ENCODE data around the gene HPX.

The HPX gene

DNA sequence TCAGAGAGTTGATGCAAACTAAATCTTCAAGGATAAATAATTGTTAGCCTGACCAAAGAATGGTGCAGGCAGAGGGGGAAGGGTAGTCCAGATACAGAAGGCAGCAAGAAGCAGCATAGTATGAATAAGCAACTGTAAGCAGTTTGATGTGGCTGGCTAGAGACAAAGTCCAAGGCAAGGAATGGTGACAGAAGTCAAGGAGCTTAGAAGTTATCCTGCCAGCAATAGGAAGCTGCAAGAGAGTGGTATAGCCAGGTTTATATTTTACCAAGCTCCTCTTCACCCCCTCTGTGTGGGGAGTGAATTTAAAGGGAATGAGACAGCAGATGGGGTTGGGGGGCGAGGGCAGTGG is 18.3 kb upstream of the HPX start:
- no peak for DNase-seq (ENCODE audit: low read depth, low spot score)

GRCh38 chr11:6458352-6459098 is 17.7 kb upstream of the HPX start:
- DNase-seq (ENCODE audit: low read depth, low spot score) = no peak

DNA sequence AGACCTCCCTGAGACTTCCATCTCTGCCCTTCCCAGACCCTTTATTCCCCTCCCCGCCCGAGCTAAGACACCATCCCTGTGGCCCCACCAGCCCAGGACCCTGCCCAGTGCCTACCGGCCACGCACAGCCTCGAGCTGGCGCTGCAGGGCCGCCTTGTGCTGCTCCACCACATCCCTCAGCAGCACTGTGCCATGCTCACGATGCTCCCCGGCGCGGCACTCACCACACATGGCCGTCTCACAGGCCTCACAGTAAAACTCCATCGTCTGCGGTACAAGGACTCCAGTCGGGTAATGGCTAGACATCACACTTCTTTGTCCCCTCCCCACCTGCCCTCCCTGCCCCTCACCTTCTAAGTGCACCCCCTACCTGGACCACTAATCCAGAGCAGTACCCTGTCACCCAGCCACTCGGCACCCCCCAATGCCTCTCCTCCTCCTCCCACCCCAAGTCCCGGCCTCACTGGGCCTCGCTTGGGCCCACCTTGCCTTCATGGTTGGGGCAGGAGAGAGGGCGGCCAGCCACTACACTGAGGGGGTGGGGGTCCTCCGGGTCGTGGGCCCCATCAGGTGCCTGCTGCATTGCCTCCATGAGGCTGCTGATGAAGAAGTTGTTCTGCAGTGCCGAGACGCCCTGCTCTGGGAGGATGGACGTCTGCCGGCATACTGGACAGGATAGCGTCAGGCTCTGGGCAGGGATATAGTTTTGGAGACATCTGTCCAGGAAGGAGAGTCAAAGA is 17.0 kb upstream of the HPX start:
- no peak for DNase-seq (ENCODE audit: low read depth, low spot score)

DNA sequence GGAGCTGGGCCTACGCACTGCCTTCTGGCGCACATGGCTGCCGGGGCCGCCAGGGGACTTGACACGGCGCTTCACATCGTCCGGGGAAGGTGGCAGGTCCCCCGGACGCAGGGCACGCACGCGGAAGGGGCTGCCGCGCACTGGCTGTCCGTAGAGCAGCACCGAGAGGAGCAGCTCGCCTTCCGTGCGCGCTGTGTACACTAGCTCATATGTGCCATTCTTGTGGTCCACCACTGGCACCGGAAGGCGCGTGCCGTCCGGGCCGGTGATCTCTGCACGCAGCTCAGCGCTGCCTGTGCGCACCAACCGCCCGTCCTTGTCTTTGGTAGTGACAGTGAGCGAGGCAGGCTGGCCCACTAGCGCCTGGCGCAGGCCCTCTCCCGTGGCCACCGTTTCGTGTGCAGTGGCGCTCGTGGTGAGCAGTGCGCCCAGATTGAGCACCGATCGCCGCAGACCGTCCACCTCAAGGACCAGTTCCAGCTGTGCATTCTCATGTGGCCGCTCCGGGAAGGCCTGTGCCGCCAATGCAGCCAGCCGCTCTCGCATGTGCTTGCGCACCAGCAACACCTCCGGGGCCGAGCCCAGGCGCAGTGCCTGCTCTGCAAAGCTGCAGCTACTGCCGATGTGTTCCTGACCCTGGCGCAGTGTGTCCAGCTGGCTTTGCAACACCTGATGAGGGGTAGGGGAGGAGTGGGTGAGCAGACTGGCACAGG is 15.7 kb upstream of the HPX start:
- no peak for DNase-seq (ENCODE audit: low read depth, low spot score)

DNA sequence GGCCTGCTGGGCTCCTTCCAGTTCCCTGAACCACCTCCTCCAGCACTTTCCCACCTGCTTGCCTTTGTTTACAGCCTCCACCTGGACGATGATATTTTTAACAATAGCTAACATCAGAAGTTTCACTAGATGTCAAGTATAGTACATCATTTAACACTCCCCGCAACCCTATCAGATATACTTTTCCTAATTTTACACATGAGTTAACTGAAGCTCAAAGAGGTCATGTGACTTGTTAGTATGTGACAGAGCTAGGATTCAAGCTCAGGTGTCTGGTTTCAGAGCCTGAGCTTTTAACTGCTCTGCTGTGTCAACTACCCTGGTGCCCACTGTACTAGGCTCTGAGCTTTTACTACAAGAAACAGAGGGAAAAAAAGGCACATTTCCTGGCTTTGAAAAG is 14.3 kb upstream of the HPX start:
- no peak for DNase-seq (ENCODE audit: low read depth, low spot score)

GRCh38 chr11:6453152-6453551 is 12.4 kb upstream of the HPX start:
- no peak for DNase-seq (ENCODE audit: low read depth, low spot score)

DNA sequence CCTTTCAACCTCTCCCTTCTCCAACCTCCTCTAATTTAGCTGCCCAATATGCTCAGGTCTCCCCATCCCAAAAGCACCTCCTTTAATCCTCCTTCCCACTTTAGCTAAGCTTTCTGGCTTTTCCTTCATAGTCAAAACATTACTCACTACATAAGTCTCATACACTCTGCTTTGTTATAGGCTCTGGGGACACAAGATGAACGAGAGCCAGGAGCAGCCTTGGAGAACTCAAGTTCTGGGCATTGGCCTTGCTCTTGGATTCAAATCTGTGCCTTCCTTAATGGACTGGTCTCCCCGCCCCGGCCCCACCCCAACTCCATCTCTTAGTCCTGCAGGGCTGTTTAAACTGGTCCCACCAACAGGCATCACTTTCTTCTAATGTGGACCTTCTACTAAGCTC is 11.4 kb upstream of the HPX start:
- DNase-seq (ENCODE audit: low read depth, low spot score) = no peak

GRCh38 chr11:6448574-6448973 is 7.8 kb upstream of the HPX start:
- DNase-seq (ENCODE audit: low read depth, low spot score) = no peak

- no peak for DNase-seq (ENCODE audit: low read depth, low spot score)
Observed at GRCh38 chr11:6443269-6444003, 2.6 kb upstream of the HPX start.

GRCh38 chr11:6442441-6442840 is 1.7 kb upstream of the HPX start:
- no peak for DNase-seq (ENCODE audit: low read depth, low spot score)

DNA sequence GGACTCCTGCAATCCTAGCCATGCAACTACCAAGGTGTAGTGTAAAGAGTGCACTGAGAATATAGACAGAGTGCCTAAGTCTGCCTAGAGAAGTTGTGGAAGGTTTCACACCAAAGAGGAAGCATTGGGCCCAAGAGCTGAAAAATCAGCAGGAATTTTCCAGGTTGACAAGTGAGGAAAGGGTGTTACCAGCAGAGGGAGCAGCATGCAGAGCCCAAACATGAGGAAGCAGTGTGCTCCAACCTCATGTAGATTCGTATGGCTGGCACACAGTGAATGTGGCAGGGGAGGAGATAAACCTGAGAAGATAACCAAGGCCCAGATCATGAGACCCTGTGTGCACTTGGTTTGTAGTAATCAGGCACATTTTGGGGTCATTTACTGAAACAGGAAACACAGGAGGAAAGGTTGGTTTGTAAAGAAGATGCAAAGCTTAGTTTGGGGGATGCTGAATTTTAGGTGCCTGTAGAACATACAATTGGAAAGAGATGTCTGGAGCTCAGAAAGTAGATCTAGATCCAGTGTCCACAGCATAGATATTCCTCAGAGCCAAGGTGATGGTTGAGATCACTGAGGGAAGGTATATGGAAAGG is 1.7 kb downstream of the HPX start:
- DNase-seq (ENCODE audit: low read depth, low spot score) = no peak

GRCh38 chr11:6437993-6438392 is 2.8 kb downstream of the HPX start:
- DNase-seq (ENCODE audit: low read depth, low spot score) = no peak

- no peak for DNase-seq (ENCODE audit: low read depth, low spot score)
Observed at GRCh38 chr11:6437423-6437822, 3.4 kb downstream of the HPX start.

DNA sequence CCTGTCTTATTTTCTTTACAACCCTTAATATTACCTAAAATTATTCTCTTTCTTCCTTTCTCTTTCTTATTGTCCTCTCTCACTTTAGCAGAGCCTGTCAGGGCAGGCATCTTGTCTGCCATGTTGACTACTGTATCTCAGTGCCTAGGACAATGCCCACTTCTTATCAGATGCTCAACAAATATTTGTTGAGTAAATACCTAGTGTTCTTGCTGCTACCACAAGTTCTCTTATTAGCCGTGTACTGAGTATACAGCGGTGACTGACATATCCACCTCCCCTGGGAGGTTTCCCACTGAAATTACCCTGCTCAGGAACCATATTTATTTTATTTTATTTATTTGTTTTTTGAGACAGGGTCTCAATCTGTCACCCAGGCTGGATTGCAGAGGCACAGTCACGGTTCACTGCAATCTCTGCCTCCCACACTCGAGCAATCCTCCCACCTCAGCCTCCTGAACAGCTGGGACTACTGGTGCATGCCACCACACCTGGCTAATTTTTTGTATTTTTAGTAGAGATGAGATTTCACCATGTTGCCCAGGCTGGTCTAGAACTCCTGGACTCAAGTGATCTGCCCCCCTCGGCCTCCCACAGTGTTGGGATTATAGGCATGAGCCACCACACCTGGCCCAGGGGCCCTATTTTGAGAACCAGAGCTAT is 6.7 kb downstream of the HPX start:
- no peak for DNase-seq (ENCODE audit: low read depth, low spot score)

DNA sequence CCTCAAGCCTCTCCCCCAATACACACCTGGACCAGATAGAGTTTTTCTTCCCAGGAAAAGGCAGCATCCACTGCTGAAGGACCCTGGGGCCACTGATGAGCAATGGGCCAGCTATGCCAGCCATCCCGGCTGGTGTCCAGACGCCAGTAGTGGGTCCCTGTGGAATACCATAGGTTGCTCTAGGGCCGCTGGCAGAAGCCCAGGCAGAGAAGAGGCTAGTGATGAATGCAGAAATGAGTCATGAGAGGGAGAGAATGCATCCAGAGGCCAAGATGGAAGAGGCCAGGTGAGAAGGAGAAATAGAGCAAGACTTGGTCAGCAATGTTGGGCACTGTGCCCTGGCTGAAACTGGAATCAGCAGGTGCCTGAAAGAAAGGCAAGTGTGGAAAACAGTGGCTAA is 8.9 kb downstream of the HPX start:
- no peak for DNase-seq (ENCODE audit: low read depth, low spot score)

DNA sequence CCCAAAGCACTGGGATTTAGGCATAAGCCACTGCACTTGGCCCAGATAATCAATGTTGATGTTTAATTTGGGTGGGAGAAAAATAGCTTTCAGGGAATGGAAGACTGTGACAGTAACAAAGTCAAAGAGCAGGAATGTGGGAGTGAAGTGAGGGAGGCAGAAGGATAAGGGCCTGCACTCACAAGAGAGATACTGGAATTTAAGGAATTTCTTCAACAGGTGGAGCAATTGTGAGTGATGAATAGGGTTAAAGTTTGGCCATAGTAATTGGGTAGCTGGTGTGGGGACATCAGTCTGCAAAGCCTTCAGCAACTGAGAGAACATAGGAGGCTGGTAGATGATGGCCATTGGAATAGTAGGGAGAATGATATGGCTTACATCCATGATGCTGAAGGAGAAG is 13.3 kb downstream of the HPX start:
- no peak for DNase-seq (ENCODE audit: low read depth, low spot score)

- DNase-seq (ENCODE audit: low read depth, low spot score) = no peak
Observed at GRCh38 chr11:6420677-6421076, 20.1 kb downstream of the HPX start.

DNA sequence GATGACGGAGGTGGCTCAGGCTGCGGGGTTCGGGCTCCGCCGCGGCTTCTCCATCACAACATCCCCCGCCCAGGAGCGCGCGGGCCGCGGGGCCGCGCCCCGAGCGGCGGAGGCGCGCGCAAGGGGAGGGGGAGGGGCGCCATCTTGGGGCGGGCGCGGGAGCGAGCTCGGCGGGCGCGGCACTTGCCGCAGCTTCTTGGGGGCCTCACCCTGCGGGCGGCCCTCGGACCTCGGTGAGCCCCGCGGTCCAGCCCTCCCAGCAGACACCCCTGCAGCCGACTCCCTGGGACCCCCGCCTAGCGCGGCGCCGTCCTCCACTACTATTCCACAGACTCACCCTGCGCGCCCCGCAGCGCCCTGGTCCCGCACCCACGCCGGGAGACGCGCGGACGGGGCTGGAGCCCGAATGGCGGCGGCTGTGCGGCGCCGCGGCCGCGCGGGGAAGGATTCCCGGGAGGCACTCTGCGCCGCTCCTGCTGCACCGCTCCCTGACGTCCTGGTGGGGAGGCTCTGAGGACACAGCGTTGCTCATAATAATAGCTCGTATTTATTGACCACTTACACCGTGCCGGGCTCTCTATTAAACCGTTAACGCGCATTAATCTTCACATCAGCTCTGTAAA is 21.7 kb downstream of the HPX start, which contains the start of gene APBB1:
TSS of gene APBB1 (minus strand) at position 86 of the 623 bp plus-strand sequence. CDS start 7,747 bp downstream, outside the sequence.
- no peak for DNase-seq (ENCODE audit: low read depth, low spot score)

DNA sequence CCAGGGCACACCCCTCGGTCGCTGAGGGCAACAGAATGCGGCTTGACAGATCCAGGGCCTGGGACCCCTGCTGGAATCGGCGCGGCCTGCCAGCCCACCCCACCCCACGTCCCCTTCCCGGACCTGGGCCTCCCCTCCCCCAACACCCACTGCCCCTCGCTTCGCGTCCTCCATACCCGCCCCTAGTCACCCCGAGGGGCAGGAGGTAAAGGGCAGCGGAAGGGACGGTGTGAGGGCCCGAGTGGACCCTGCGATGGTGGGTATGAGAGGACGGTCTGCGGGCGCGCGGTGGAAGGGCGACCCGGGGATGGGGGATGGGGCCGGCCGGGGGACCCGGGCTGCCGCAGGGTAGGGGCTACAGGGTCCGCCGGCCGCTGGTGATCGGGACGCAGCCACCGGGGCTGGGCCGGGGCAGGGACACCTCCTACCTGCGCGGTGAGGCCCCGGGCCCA is 22.2 kb downstream of the HPX start:
- DNase-seq (ENCODE audit: low read depth, low spot score) = no peak

GRCh38 chr11:6417907-6418556 is 22.8 kb downstream of the HPX start:
- no peak for DNase-seq (ENCODE audit: low read depth, low spot score)

Data from brain pericyte (primary cell).